ENCODE results near the gene PRKD2. TPM values are rescaled to one million over a fixed set of nuclear protein-coding genes. Genes with fewer than 3 reads are reported as not detected.
"Not testable (repeated sequence)": the region's sequence is repeated elsewhere in the genome, so short reads cannot be mapped to it uniquely, and the experiment has no call there.

PRKD2 gene
- total and polyA plus RNA-seq, 11 donors = 8.4 to 32.8 (median 12.1) TPM

GRCh38 chr19:46631481-46631880, 85.4 kb downstream of the PRKD2 start:
- Histone ChIP-seq H3K9me3 (no peaks in the 10 kb centered on the region), H3K27me3 (peaks cover 0 to 27% (median 3%) of the 10 kb centered on the region in 9 donors), H3K4me3 (no peak overlapping the region), H3K36me3 (no peaks in the 10 kb centered on the region), H3K4me1 (peaks cover 0 to 41% (median 17%) of the 10 kb centered on the region in 12 donors), H3K27ac (peak overlapping the region in 2 of 12 donors; percentile 14 to 54)
- TF ChIP-seq POLR2A (IDR thresholded peaks at IDR 0.05) = no peak
- TF ChIP-seq, protein P1, sequence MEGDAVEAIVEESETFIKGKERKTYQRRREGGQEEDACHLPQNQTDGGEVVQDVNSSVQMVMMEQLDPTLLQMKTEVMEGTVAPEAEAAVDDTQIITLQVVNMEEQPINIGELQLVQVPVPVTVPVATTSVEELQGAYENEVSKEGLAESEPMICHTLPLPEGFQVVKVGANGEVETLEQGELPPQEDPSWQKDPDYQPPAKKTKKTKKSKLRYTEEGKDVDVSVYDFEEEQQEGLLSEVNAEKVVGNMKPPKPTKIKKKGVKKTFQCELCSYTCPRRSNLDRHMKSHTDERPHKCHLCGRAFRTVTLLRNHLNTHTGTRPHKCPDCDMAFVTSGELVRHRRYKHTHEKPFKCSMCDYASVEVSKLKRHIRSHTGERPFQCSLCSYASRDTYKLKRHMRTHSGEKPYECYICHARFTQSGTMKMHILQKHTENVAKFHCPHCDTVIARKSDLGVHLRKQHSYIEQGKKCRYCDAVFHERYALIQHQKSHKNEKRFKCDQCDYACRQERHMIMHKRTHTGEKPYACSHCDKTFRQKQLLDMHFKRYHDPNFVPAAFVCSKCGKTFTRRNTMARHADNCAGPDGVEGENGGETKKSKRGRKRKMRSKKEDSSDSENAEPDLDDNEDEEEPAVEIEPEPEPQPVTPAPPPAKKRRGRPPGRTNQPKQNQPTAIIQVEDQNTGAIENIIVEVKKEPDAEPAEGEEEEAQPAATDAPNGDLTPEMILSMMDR (IDR thresholded peaks at IDR 0.05) = no peak
- ATAC-seq (peak in 1 of 4 donors; percentile 27), DNase-seq (peak in 1 of 5 donors; percentile 57)
- intact Hi-C loops (cut with DNase I) = no loop called here
- WGBS, 4 donors = 44 to 54% (median 51%) methylated on average over 6 of the region's 6 CpGs

DNA sequence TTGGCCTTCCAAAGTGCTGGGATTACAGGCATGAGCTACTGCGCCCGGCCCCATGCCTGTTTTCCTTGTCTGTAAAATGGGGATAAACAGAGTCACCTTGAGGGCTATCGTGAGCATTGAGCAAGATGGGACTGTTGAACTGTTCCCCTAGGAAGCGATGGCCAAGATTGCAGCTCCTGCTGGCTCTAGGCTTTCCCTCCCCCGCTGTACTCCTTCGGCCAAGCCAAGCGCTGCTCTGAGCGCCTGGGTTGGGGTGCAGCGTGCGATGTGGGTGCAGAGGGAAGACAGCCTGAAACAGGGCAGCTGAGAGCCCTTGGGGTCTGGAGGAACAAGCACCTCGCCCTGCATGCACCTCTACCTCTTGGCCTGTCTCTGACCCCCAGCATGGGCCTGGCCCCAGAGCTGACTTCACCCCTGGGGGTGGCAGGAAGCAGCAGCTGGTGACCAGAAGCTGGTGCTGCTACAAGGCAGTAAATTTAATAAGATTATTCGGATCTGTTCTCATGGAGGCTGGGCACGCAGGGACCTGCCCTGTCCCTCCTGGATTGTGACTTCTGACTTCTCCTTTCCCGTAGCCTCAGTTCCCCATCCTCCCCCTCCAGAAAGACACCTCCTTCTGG, 86.2 kb downstream of the PRKD2 start:
- intact Hi-C loops (cut with DNase I) = no loop called here
- peaks cover 0 to 25% (median 3%) of the 10 kb centered on the region in 9 donors for H3K27me3 ChIP-seq
- peak overlapping the region in 3 of 12 donors; percentile 14 to 54 (median 38) for H3K27ac ChIP-seq
- 82 to 88% (median 87%) methylated on average over 13 to 14 of the region's 14 CpGs for WGBS, 4 donors
- peaks cover 0 to 40% (median 23%) of the 10 kb centered on the region in 12 donors for H3K4me1 ChIP-seq
- no peaks in the 10 kb centered on the region for H3K36me3 ChIP-seq
- TF ChIP-seq, protein P1 (IDR thresholded peaks at IDR 0.05) = no peak
- no peak for TF ChIP-seq POLR2A (IDR thresholded peaks at IDR 0.05)
- no peaks in the 10 kb centered on the region for H3K9me3 ChIP-seq
- ATAC-seq (peak in 1 of 4 donors; percentile 19), DNase-seq (peak in 1 of 5 donors; percentile 17)
- H3K4me3 ChIP-seq = no peak overlapping the region

DNA sequence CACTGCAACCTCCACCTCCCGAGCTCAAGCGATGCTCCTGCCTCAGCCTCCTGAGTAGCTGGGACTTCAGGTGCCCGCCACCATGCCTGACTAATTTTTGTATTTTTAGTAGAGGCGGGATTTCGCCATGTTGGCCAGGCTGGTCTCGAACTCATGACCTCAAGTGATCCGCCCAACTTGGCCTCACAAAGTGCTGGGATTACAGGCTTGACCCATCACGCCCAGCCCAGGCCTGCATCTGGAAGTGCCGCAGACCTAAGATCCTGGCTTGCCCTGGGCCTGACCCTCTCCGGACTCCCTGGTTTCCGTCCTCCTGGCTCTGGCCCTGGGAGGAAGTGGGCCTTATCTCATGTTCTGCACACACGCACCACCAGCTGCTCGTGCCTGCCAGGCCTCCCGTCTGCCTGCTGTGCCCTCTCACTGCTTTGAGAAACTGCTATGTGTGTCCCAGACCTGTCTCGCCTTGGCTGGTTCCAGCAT, 87.3 kb downstream of the PRKD2 start:
- H3K9me3 ChIP-seq = no peaks in the 10 kb centered on the region
- ATAC-seq = peak in 3 of 4 donors; percentile 17 to 40 (median 38)
- H3K27me3 ChIP-seq = peaks cover 0 to 18% (median 0%) of the 10 kb centered on the region in 9 donors
- peak in 1 of 5 donors; percentile 67 for DNase-seq
- intact Hi-C loops (cut with DNase I) = no loop called here
- TF ChIP-seq, protein P1 (IDR thresholded peaks at IDR 0.05) = no peak
- TF ChIP-seq POLR2A (IDR thresholded peaks at IDR 0.05) = no peak
- no peaks in the 10 kb centered on the region for H3K36me3 ChIP-seq
- WGBS, 4 donors = 58 to 66% (median 62%) methylated on average over 11 to 15 of the region's 15 CpGs
- peak overlapping the region in 8 of 12 donors; percentile 8 to 54 (median 33) for H3K27ac ChIP-seq
- H3K4me3 ChIP-seq = no peak overlapping the region
- peaks cover 0 to 47% (median 27%) of the 10 kb centered on the region in 12 donors for H3K4me1 ChIP-seq

GRCh38 chr19:46628970-46629369, 87.9 kb downstream of the PRKD2 start:
- WGBS, 4 donors = 90 to 95% (median 93%) methylated on average over 7 of the region's 7 CpGs
- Histone ChIP-seq H3K27me3 (peaks cover 0 to 13% (median 0%) of the 10 kb centered on the region in 9 donors), H3K27ac (peak overlapping the region in 2 of 12 donors; percentile 38 to 54), H3K4me1 (peaks cover 0 to 51% (median 26%) of the 10 kb centered on the region in 12 donors)
- H3K9me3 ChIP-seq; ATAC-seq; H3K36me3 ChIP-seq; DNase-seq; H3K4me3 ChIP-seq; intact Hi-C loops (cut with DNase I): not testable (repeated sequence)

All from heart left ventricle (tissue), 16 donors.